Measurements from ENCODE around the gene LAMB3.

LAMB3 gene

DNA sequence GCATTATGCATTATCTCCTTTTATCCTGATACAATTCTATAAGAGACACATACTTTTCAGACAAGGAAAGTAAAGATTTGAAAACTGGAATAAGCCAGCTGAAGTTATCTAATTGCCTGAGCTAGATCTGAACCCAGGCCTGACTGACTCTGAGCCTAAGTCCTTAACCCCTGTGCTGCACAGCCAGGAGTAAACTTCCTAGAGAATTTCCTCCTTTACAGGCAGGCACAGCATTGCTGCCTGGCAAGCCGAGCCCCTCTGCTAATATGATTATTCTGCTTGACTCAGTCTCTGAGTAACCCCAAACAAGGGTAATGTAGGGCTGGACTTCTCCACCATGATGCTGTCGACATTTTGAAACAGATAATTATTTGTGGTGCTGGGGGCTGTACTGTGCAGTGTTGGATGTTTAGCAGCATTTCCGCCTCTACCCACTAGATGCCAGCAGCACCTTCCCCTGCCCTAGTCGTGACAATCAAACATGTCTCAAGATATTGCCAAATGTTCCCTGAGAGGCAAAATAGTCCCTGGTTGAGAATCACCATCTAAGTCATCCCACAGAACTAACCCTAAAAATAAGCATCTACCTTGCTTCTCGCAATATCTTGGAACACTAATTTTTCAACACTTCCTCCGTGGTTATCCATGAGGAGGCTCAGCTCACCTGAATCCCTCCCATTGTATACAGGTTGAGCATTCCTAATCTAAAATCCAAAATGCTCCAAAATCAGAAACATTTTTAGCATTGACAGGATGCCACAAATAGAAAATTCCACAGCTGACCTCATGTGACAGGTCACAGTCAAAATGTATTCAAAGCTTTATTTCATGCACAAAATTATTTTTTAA lies 50.2 kb downstream of the LAMB3 start:
- Histone ChIP-seq H3K27ac (ENCODE audit: low read depth, low read length) (no peak overlapping the region), H3K4me3 (ENCODE audit: low read depth in 1 of 5, low read length in 5 of 5) (no peak overlapping the region)

DNA sequence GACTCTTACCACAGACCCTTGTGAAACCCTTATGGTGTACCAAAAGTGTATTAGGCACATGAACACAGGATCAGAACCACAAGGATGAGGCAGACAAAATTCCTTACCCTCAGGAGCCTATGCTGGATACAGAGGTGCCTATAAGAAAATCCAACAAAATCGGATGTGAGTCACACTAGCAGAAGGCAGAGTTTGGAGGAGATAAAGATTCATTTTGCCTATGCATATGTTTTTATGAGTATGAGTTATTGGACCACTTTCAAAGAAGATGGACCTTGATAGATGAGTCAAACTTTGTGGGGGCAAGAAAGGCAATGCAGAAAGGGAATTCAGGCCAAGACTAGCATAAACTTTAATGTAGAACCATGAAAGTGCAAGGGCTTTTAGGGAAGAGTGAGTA lies 51.7 kb downstream of the LAMB3 start:
- H3K4me1 ChIP-seq (ENCODE audit: control insufficient read depth in 5 of 5, insufficient read depth in 5 of 5, low read length in 5 of 5) = no peaks in the 10 kb centered on the region
- H3K36me3 ChIP-seq (ENCODE audit: control insufficient read depth in 5 of 5, insufficient read depth in 5 of 5, low read length in 5 of 5) = no peaks in the 10 kb centered on the region
- H3K4me3 ChIP-seq (ENCODE audit: low read depth in 1 of 5, low read length in 5 of 5) = no peak overlapping the region
- H3K27ac ChIP-seq (ENCODE audit: low read depth, low read length) = no peak overlapping the region
- H3K9me3 ChIP-seq (ENCODE audit: control insufficient read depth in 5 of 5, low read length in 5 of 5) = no peaks in the 10 kb centered on the region
- H3K9ac ChIP-seq (ENCODE audit: low read length in 5 of 5) = no peak overlapping the region
- H3K27me3 ChIP-seq (ENCODE audit: control insufficient read depth in 5 of 5, insufficient read depth in 4 of 5, low read length in 5 of 5) = no peaks in the 10 kb centered on the region

More for the DNA sequence above, 50.2 kb downstream of the LAMB3 start:
- H3K9me3 ChIP-seq (ENCODE audit: control insufficient read depth in 5 of 5, low read length in 5 of 5) = no peaks in the 10 kb centered on the region
- H3K4me1 ChIP-seq (ENCODE audit: control insufficient read depth in 5 of 5, insufficient read depth in 5 of 5, low read length in 5 of 5) = no peaks in the 10 kb centered on the region
- no peaks in the 10 kb centered on the region for H3K36me3 ChIP-seq (ENCODE audit: control insufficient read depth in 5 of 5, insufficient read depth in 5 of 5, low read length in 5 of 5)
- no peak overlapping the region for H3K9ac ChIP-seq (ENCODE audit: low read length in 5 of 5)
- no peaks in the 10 kb centered on the region for H3K27me3 ChIP-seq (ENCODE audit: control insufficient read depth in 5 of 5, insufficient read depth in 4 of 5, low read length in 5 of 5)

GRCh38 chr1:209598227-209598626 lies 54.0 kb downstream of the LAMB3 start:
- Histone ChIP-seq H3K27ac (ENCODE audit: low read depth, low read length) (no peak overlapping the region), H3K27me3 (ENCODE audit: control insufficient read depth in 5 of 5, insufficient read depth in 4 of 5, low read length in 5 of 5) (no peaks in the 10 kb centered on the region), H3K4me3 (ENCODE audit: low read depth in 1 of 5, low read length in 5 of 5) (no peak overlapping the region), H3K36me3 (ENCODE audit: control insufficient read depth in 5 of 5, insufficient read depth in 5 of 5, low read length in 5 of 5) (no peaks in the 10 kb centered on the region), H3K9ac (ENCODE audit: low read length in 5 of 5) (no peak overlapping the region), H3K4me1 (ENCODE audit: control insufficient read depth in 5 of 5, insufficient read depth in 5 of 5, low read length in 5 of 5) (no peaks in the 10 kb centered on the region), H3K9me3 (ENCODE audit: control insufficient read depth in 5 of 5, low read length in 5 of 5) (no peaks in the 10 kb centered on the region)

GRCh38 chr1:209597499-209597898 lies 54.7 kb downstream of the LAMB3 start:
- H3K9ac ChIP-seq (ENCODE audit: low read length in 5 of 5) = no peak overlapping the region
- no peaks in the 10 kb centered on the region for H3K27me3 ChIP-seq (ENCODE audit: control insufficient read depth in 5 of 5, insufficient read depth in 4 of 5, low read length in 5 of 5)
- H3K4me3 ChIP-seq (ENCODE audit: low read depth in 1 of 5, low read length in 5 of 5) = no peak overlapping the region
- H3K36me3 ChIP-seq (ENCODE audit: control insufficient read depth in 5 of 5, insufficient read depth in 5 of 5, low read length in 5 of 5) = no peaks in the 10 kb centered on the region
- H3K4me1 ChIP-seq (ENCODE audit: control insufficient read depth in 5 of 5, insufficient read depth in 5 of 5, low read length in 5 of 5) = no peaks in the 10 kb centered on the region
- H3K27ac ChIP-seq (ENCODE audit: low read depth, low read length) = no peak overlapping the region
- H3K9me3 ChIP-seq (ENCODE audit: control insufficient read depth in 5 of 5, low read length in 5 of 5) = no peaks in the 10 kb centered on the region

DNA sequence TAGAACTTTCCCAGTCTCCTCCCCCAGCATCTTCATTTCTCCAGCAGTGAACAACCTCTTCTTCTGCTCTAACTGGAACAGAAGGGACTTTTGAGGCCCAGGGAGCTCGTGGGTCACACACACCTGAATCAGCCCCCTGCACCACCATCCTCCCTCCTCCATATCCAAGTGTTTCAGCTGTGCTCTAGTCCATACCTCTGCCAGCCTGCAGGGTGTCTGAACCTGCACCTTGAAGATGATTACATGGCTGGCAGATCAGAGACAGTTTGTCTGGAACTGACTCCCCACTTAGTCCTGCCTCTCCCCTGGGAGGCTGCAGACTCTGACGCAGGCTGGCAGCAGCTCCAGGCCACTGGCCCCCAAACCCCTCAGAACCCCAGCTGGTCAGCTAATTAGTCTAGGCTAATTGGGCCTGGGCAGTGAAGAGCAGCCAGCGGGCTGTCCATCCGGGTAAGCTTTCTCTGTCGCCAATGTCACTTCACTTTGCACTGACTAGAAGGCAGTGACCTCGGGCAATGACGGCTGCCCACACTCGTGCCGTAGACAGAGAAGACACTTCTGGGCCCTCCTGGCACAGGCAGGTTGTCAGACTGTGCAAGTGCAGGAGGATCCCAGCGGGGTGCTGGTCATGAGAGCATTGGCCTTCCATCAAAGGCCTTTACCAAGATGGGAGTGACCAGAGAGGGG lies 56.5 kb downstream of the LAMB3 start:
- Histone ChIP-seq H3K9me3 (ENCODE audit: control insufficient read depth in 5 of 5, low read length in 5 of 5) (no peaks in the 10 kb centered on the region), H3K36me3 (ENCODE audit: control insufficient read depth in 5 of 5, insufficient read depth in 5 of 5, low read length in 5 of 5) (no peaks in the 10 kb centered on the region), H3K4me1 (ENCODE audit: control insufficient read depth in 5 of 5, insufficient read depth in 5 of 5, low read length in 5 of 5) (no peaks in the 10 kb centered on the region), H3K9ac (ENCODE audit: low read length in 5 of 5) (no peak overlapping the region), H3K27me3 (ENCODE audit: control insufficient read depth in 5 of 5, insufficient read depth in 4 of 5, low read length in 5 of 5) (no peaks in the 10 kb centered on the region), H3K27ac (ENCODE audit: low read depth, low read length) (no peak overlapping the region), H3K4me3 (ENCODE audit: low read depth in 1 of 5, low read length in 5 of 5) (no peak overlapping the region)

DNA sequence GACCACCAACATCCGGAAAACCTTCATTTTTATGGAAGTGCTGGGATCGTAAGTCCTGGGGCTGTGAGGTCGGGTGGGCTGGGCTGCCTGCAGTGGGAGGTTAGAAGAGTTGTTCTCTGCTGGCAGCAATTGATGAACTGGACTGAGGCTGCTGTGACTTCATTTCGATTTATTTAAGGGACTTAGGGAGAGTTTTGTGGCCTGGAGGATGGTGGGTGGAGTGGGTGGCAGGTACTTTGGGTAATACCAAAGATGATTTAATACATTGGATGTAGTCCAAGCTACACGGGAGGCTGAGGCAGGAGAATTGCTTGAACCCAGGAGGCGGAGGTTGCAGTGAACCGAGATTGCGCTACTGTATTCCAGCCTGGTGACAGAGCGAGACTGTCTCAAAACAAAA lies 57.2 kb downstream of the LAMB3 start:
- no peak overlapping the region for H3K4me3 ChIP-seq (ENCODE audit: low read depth in 1 of 5, low read length in 5 of 5)
- no peaks in the 10 kb centered on the region for H3K9me3 ChIP-seq (ENCODE audit: control insufficient read depth in 5 of 5, low read length in 5 of 5)
- H3K9ac ChIP-seq (ENCODE audit: low read length in 5 of 5) = no peak overlapping the region
- H3K36me3 ChIP-seq (ENCODE audit: control insufficient read depth in 5 of 5, insufficient read depth in 5 of 5, low read length in 5 of 5) = no peaks in the 10 kb centered on the region
- no peaks in the 10 kb centered on the region for H3K27me3 ChIP-seq (ENCODE audit: control insufficient read depth in 5 of 5, insufficient read depth in 4 of 5, low read length in 5 of 5)
- no peak overlapping the region for H3K27ac ChIP-seq (ENCODE audit: low read depth, low read length)
- H3K4me1 ChIP-seq (ENCODE audit: control insufficient read depth in 5 of 5, insufficient read depth in 5 of 5, low read length in 5 of 5) = no peaks in the 10 kb centered on the region

- Histone ChIP-seq H3K4me1 (ENCODE audit: control insufficient read depth in 5 of 5, insufficient read depth in 5 of 5, low read length in 5 of 5) (no peaks in the 10 kb centered on the region), H3K27me3 (ENCODE audit: control insufficient read depth in 5 of 5, insufficient read depth in 4 of 5, low read length in 5 of 5) (no peaks in the 10 kb centered on the region), H3K4me3 (ENCODE audit: low read depth in 1 of 5, low read length in 5 of 5) (no peak overlapping the region), H3K9ac (ENCODE audit: low read length in 5 of 5) (no peak overlapping the region), H3K36me3 (ENCODE audit: control insufficient read depth in 5 of 5, insufficient read depth in 5 of 5, low read length in 5 of 5) (no peaks in the 10 kb centered on the region), H3K27ac (ENCODE audit: low read depth, low read length) (no peak overlapping the region), H3K9me3 (ENCODE audit: control insufficient read depth in 5 of 5, low read length in 5 of 5) (no peaks in the 10 kb centered on the region)
Observed at GRCh38 chr1:209594440-209594839, 57.8 kb downstream of the LAMB3 start.

DNA sequence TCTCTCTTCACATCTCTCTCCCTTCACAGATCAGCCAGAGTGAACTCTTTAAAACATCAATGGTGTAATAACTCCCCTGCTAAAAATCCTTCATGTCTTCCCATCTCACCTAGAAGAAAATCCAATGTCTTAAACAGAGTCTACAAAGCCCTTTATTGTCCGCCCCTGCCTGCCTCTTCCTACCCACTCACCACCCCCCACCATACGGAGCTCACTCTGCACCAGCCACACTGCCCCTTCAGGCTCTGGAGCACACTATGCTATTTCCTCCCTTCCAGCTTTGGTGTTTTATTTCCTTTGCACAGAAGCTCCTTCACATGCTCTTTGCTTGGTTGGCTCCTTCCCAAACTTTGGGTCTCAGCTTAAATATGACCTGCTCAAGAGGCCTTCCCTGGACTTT lies 58.5 kb downstream of the LAMB3 start:
- Histone ChIP-seq H3K27ac (ENCODE audit: low read depth, low read length) (no peak overlapping the region), H3K36me3 (ENCODE audit: control insufficient read depth in 5 of 5, insufficient read depth in 5 of 5, low read length in 5 of 5) (no peaks in the 10 kb centered on the region), H3K27me3 (ENCODE audit: control insufficient read depth in 5 of 5, insufficient read depth in 4 of 5, low read length in 5 of 5) (no peaks in the 10 kb centered on the region), H3K4me1 (ENCODE audit: control insufficient read depth in 5 of 5, insufficient read depth in 5 of 5, low read length in 5 of 5) (no peaks in the 10 kb centered on the region), H3K4me3 (ENCODE audit: low read depth in 1 of 5, low read length in 5 of 5) (no peak overlapping the region), H3K9ac (ENCODE audit: low read length in 5 of 5) (no peak overlapping the region), H3K9me3 (ENCODE audit: control insufficient read depth in 5 of 5, low read length in 5 of 5) (no peaks in the 10 kb centered on the region)

- H3K27me3 ChIP-seq (ENCODE audit: control insufficient read depth in 5 of 5, insufficient read depth in 4 of 5, low read length in 5 of 5) = peaks cover 0 to 9% (median 3%) of the 10 kb centered on the region in 5 donors
- H3K9me3 ChIP-seq (ENCODE audit: control insufficient read depth in 5 of 5, low read length in 5 of 5) = no peaks in the 10 kb centered on the region
- no peak overlapping the region for H3K9ac ChIP-seq (ENCODE audit: low read length in 5 of 5)
- H3K36me3 ChIP-seq (ENCODE audit: control insufficient read depth in 5 of 5, insufficient read depth in 5 of 5, low read length in 5 of 5) = no peaks in the 10 kb centered on the region
- H3K27ac ChIP-seq (ENCODE audit: low read depth, low read length) = no peak overlapping the region
- peaks cover 0 to 7% (median 6%) of the 10 kb centered on the region in 5 donors for H3K4me1 ChIP-seq (ENCODE audit: control insufficient read depth in 5 of 5, insufficient read depth in 5 of 5, low read length in 5 of 5)
- no peak overlapping the region for H3K4me3 ChIP-seq (ENCODE audit: low read depth in 1 of 5, low read length in 5 of 5)
Observed at GRCh38 chr1:209590405-209590804, 61.8 kb downstream of the LAMB3 start.

DNA sequence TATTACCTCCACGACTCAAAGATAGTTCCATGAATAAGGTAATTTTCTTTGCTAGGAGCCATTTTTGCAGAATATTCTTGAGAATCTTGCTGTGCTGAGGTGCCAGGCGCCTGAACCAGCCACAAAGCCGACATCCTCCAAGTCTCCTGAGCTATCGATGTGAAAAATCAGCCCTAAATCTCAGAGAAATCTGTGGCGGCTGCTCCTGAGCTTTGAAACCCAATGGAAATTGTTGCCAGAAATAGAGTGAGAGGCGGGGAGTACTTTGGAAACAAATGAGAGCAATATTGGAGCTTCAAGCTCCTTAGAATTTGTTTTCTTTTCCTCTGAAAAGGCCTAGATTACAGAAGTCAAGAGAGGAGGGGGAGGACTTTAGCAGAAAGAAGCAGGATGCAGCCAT lies 62.4 kb downstream of the LAMB3 start:
- H3K27me3 ChIP-seq (ENCODE audit: control insufficient read depth in 5 of 5, insufficient read depth in 4 of 5, low read length in 5 of 5) = peaks cover 0 to 9% (median 5%) of the 10 kb centered on the region in 5 donors
- H3K27ac ChIP-seq (ENCODE audit: low read depth, low read length) = no peak overlapping the region
- H3K9ac ChIP-seq (ENCODE audit: low read length in 5 of 5) = no peak overlapping the region
- H3K4me1 ChIP-seq (ENCODE audit: control insufficient read depth in 5 of 5, insufficient read depth in 5 of 5, low read length in 5 of 5) = peaks cover 0 to 8% (median 8%) of the 10 kb centered on the region in 5 donors
- H3K9me3 ChIP-seq (ENCODE audit: control insufficient read depth in 5 of 5, low read length in 5 of 5) = no peaks in the 10 kb centered on the region
- no peak overlapping the region for H3K4me3 ChIP-seq (ENCODE audit: low read depth in 1 of 5, low read length in 5 of 5)
- no peaks in the 10 kb centered on the region for H3K36me3 ChIP-seq (ENCODE audit: control insufficient read depth in 5 of 5, insufficient read depth in 5 of 5, low read length in 5 of 5)
